ENCODE results near the gene PDE7B. TPM values are rescaled to one million over a fixed set of nuclear protein-coding genes. Genes with fewer than 3 reads are reported as not detected.

PDE7B gene
- total and polyA plus RNA-seq, 2 of the 13 experiments (the other 11 are each of a cell fraction or from before 2014, with no cell fraction given), result not detected

- TF ChIP-seq REST (IDR thresholded peaks at IDR 0.05; ENCODE audit: borderline replicate concordance in 1 of 2, low read depth in 1 of 2, low read length in 2 of 2), result no peak
- no peak for TF ChIP-seq ZNF317 (CRISPR knock-in tag; IDR thresholded peaks at IDR 0.05)
- TF ChIP-seq ZNF234 (CRISPR knock-in tag; conservative IDR thresholded peaks at IDR 0.05), result no peak
- no peak for TF ChIP-seq HMGXB4 (CRISPR knock-in tag; IDR thresholded peaks at IDR 0.05; ENCODE audit: borderline replicate concordance in 1 of 2, low read depth in 1 of 2)
- no peak for TF ChIP-seq ZBTB4 (CRISPR knock-in tag; IDR thresholded peaks at IDR 0.05; ENCODE audit: borderline replicate concordance)
- no peak for TF ChIP-seq ATF5 (CRISPR knock-in tag; IDR thresholded peaks at IDR 0.05; ENCODE audit: low read depth)
- no peak for TF ChIP-seq ZNF460 (CRISPR knock-in tag; IDR thresholded peaks at IDR 0.05; ENCODE audit: borderline replicate concordance)
- no peak for TF ChIP-seq CBX2 (IDR thresholded peaks at IDR 0.05; ENCODE audit: low read depth, low read length)
- no peak for TF ChIP-seq CBX2 (CRISPR knock-in tag; IDR thresholded peaks at IDR 0.05; ENCODE audit: low read depth)
- TF ChIP-seq SUZ12 (IDR thresholded peaks at IDR 0.05; ENCODE audit: low read depth, low read length), result no peak
- TF ChIP-seq JARID2 (CRISPR knock-in tag; IDR thresholded peaks at IDR 0.05; ENCODE audit: insufficient replicate concordance), result no peak
Observed at GRCh38 chr6:135888818-135889217, 37.3 kb downstream of the PDE7B start (continued).
